Central memory CD8-positive, alpha-beta T cell (primary cell): Measurements from ENCODE around the gene CMIP.
"Not testable (repeated sequence)": the region's sequence is repeated elsewhere in the genome, so short reads cannot be mapped to it uniquely, and the experiment has no call there.

Source experiments
- ATAC-seq: fragments of 150-1000 bp; cut with Tn5 transposase; replicated peaks from 2 replicates; pipeline ENCODE4 v1.10.0; 2022; ENCODE audit warnings: mild to moderate bottlenecking, moderate FRiP score, moderate number of reproducible peaks; ENCODE audit not compliant: poor library complexity, severe bottlenecking; ENCODE audit errors: extremely low read depth
- DNase-seq, 2 donors: peaks; one replicate each; pipeline ENCODE4 v3.0.0; 2021; ENCODE audit warnings: low spot score in 2 of 2
- H3K27ac Mint-ChIP-seq: one replicate; pipeline ENCODE4 v1.8.0; 2022; ENCODE audit warnings: low read depth, mild to moderate bottlenecking, moderate library complexity, mixed read lengths
- H3K27me3 Mint-ChIP-seq: one replicate; pipeline ENCODE4 v1.8.0; 2022; ENCODE audit warnings: mixed read lengths
- H3K36me3 Mint-ChIP-seq: one replicate; pipeline ENCODE4 v1.8.0; 2022; ENCODE audit warnings: mild to moderate bottlenecking, moderate library complexity, mixed read lengths; ENCODE audit not compliant: insufficient read depth
- H3K4me1 Mint-ChIP-seq: one replicate; pipeline ENCODE4 v1.8.0; 2022; ENCODE audit warnings: mixed read lengths
- H3K4me3 Mint-ChIP-seq: one replicate; pipeline ENCODE4 v1.8.0; 2022; ENCODE audit warnings: mild to moderate bottlenecking, moderate library complexity, mixed read lengths
- H3K9me3 Mint-ChIP-seq: one replicate; pipeline ENCODE4 v1.8.0; 2022; ENCODE audit warnings: mixed read lengths

The CMIP gene

GRCh38 chr16:81688839-81689238 lies 244.2 kb downstream of the CMIP start:
- H3K4me3 Mint-ChIP-seq, DNase-seq, ATAC-seq, H3K9me3 Mint-ChIP-seq, H3K4me1 Mint-ChIP-seq, H3K27ac Mint-ChIP-seq, H3K36me3 Mint-ChIP-seq, H3K27me3 Mint-ChIP-seq: not testable (repeated sequence)

- DNase-seq (no peak), ATAC-seq (no peak)
- Mint-ChIP-seq H3K27me3 (no peaks in the 10 kb centered on the region), H3K4me3 (no peak overlapping the region), H3K9me3 (no peaks in the 10 kb centered on the region), H3K36me3 (peaks cover 21% of the 10 kb centered on the region), H3K27ac (no peak overlapping the region), H3K4me1 (peaks cover 14% of the 10 kb centered on the region)
These were observed 247.4 kb downstream of the CMIP start for GRCh38 chr16:81692021-81692420.

- Mint-ChIP-seq H3K27me3 (no peaks in the 10 kb centered on the region), H3K27ac (no peak overlapping the region), H3K9me3 (no peaks in the 10 kb centered on the region), H3K4me3 (no peak overlapping the region), H3K4me1 (peaks cover 14% of the 10 kb centered on the region), H3K36me3 (peaks cover 23% of the 10 kb centered on the region)
- ATAC-seq (no peak), DNase-seq (no peak)
These were observed 248.0 kb downstream of the CMIP start for GRCh38 chr16:81692571-81692970.

- ATAC-seq (no peak), DNase-seq (no peak)
- Mint-ChIP-seq H3K9me3 (no peaks in the 10 kb centered on the region), H3K27ac (no peak overlapping the region), H3K36me3 (peaks cover 21% of the 10 kb centered on the region), H3K4me1 (peaks cover 14% of the 10 kb centered on the region), H3K27me3 (no peaks in the 10 kb centered on the region), H3K4me3 (no peak overlapping the region)
These were observed 248.6 kb downstream of the CMIP start for GRCh38 chr16:81693041-81693743.

- DNase-seq: no peak
- ATAC-seq: no peak
- Mint-ChIP-seq H3K27me3 (no peaks in the 10 kb centered on the region), H3K36me3 (peaks cover 21% of the 10 kb centered on the region), H3K4me3 (no peak overlapping the region), H3K9me3 (no peaks in the 10 kb centered on the region), H3K4me1 (peaks cover 14% of the 10 kb centered on the region), H3K27ac (peak overlapping the region; percentile 52)
These were observed 249.2 kb downstream of the CMIP start for GRCh38 chr16:81693744-81694303.

- Mint-ChIP-seq H3K36me3 (peaks cover 22% of the 10 kb centered on the region), H3K4me1 (peaks cover 14% of the 10 kb centered on the region), H3K4me3 (no peak overlapping the region), H3K9me3 (no peaks in the 10 kb centered on the region), H3K27ac (peak overlapping the region; percentile 87), H3K27me3 (no peaks in the 10 kb centered on the region)
- DNase-seq (no peak), ATAC-seq (no peak)
These were observed 250.1 kb downstream of the CMIP start for GRCh38 chr16:81694494-81695280.

GRCh38 chr16:81695321-81696165 lies 250.9 kb downstream of the CMIP start:
- Mint-ChIP-seq H3K4me3 (no peak overlapping the region), H3K9me3 (no peaks in the 10 kb centered on the region), H3K27me3 (no peaks in the 10 kb centered on the region), H3K27ac (peak overlapping the region; percentile 87), H3K4me1 (peaks cover 14% of the 10 kb centered on the region), H3K36me3 (peaks cover 27% of the 10 kb centered on the region)
- no peak for ATAC-seq
- DNase-seq: no peak

- no peaks in the 10 kb centered on the region for H3K9me3 Mint-ChIP-seq
- peak overlapping the region; percentile 87 for H3K27ac Mint-ChIP-seq
- H3K4me3 Mint-ChIP-seq: no peak overlapping the region
- ATAC-seq: no peak
- H3K27me3 Mint-ChIP-seq: no peaks in the 10 kb centered on the region
- peaks cover 14% of the 10 kb centered on the region for H3K4me1 Mint-ChIP-seq
- peaks cover 29% of the 10 kb centered on the region for H3K36me3 Mint-ChIP-seq
- no peak for DNase-seq
These were observed 251.8 kb downstream of the CMIP start for GRCh38 chr16:81696166-81696960.

GRCh38 chr16:81696961-81697615 lies 252.5 kb downstream of the CMIP start:
- no peak overlapping the region for H3K4me3 Mint-ChIP-seq
- H3K27me3 Mint-ChIP-seq: no peaks in the 10 kb centered on the region
- H3K27ac Mint-ChIP-seq: no peak overlapping the region
- peaks cover 14% of the 10 kb centered on the region for H3K4me1 Mint-ChIP-seq
- H3K36me3 Mint-ChIP-seq: peaks cover 26% of the 10 kb centered on the region
- ATAC-seq (no peak), DNase-seq (no peak)
- H3K9me3 Mint-ChIP-seq: no peaks in the 10 kb centered on the region

- ATAC-seq (no peak), DNase-seq (no peak)
- Mint-ChIP-seq H3K4me3 (no peak overlapping the region), H3K36me3 (peaks cover 26% of the 10 kb centered on the region), H3K27me3 (no peaks in the 10 kb centered on the region), H3K9me3 (no peaks in the 10 kb centered on the region), H3K27ac (no peak overlapping the region), H3K4me1 (peaks cover 14% of the 10 kb centered on the region)
These were observed 253.2 kb downstream of the CMIP start for GRCh38 chr16:81697616-81698309.

- ATAC-seq (no peak), DNase-seq (no peak)
- H3K4me1 Mint-ChIP-seq: peaks cover 14% of the 10 kb centered on the region
- H3K4me3 Mint-ChIP-seq: no peak overlapping the region
- H3K9me3 Mint-ChIP-seq: no peaks in the 10 kb centered on the region
- peaks cover 29% of the 10 kb centered on the region for H3K36me3 Mint-ChIP-seq
- H3K27ac Mint-ChIP-seq: no peak overlapping the region
- no peaks in the 10 kb centered on the region for H3K27me3 Mint-ChIP-seq
These were observed 253.7 kb downstream of the CMIP start for GRCh38 chr16:81698310-81698641.
